GM18951 (cell line): ENCODE data around the gene EFNA4.

ENCODE experiments used
- POLR2A ChIP-seq: IDR thresholded peaks from 4 replicates; pipeline ENCODE4 v1.6.1; 2011; ENCODE audit warnings: mild to moderate bottlenecking; ENCODE audit not compliant: insufficient read length, insufficient read depth; ENCODE audit errors: extremely low read depth
- in situ Hi-C: fragments of 300-500 bp; cut with MboI; formaldehyde crosslinking; loops from one replicate; pipeline ENCODE4 v1.12.0; 2022; ENCODE audit warnings: low sequenced_read_pairs, mixed read lengths, inconsistent platforms; ENCODE audit not compliant: unreplicated experiment

The EFNA4 gene

GRCh38 chr1:155023627-155024026 is 39.9 kb upstream of the EFNA4 start:
- in situ Hi-C loops: no loop called here
- no peak for TF ChIP-seq POLR2A

- TF ChIP-seq POLR2A: no peak
- in situ Hi-C loops: no loop called here
Measured at GRCh38 chr1:155024315-155024714, 39.2 kb upstream of the EFNA4 start.

- in situ Hi-C loops: no loop called here
- no peak for TF ChIP-seq POLR2A
Measured at GRCh38 chr1:155026154-155026553, 37.4 kb upstream of the EFNA4 start.

- in situ Hi-C loops: no loop called here
- TF ChIP-seq POLR2A: no peak
Measured at GRCh38 chr1:155026588-155026987, 37.0 kb upstream of the EFNA4 start.

- in situ Hi-C loops: no loop called here
Measured at GRCh38 chr1:155029513-155030242, 33.9 kb upstream of the EFNA4 start.

GRCh38 chr1:155030243-155030795 is 33.2 kb upstream of the EFNA4 start:
- in situ Hi-C loops: no loop called here

More at GRCh38 chr1:155029513-155030242, 33.9 kb upstream of the EFNA4 start:
- TF ChIP-seq POLR2A: no peak

GRCh38 chr1:155030899-155031298 is 32.6 kb upstream of the EFNA4 start:
- no peak for TF ChIP-seq POLR2A
- in situ Hi-C loops: no loop called here

More at GRCh38 chr1:155030243-155030795, 33.2 kb upstream of the EFNA4 start:
- no peak for TF ChIP-seq POLR2A

GRCh38 chr1:155032886-155033285 is 30.7 kb upstream of the EFNA4 start:
- in situ Hi-C loops: no loop called here
- TF ChIP-seq POLR2A: no peak

GRCh38 chr1:155033524-155033923 is 30.0 kb upstream of the EFNA4 start, which contains the start of the genes DCST1 and DCST2:
Gene DCST1 (plus strand): TSS chr1:155033824. CDS start chr1:155034037, 213 bp downstream.
Gene DCST2 (minus strand): TSS chr1:155033781. CDS start chr1:155033701, 80 bp downstream.
- TF ChIP-seq POLR2A: no peak
- in situ Hi-C loops: no loop called here

- in situ Hi-C loops: no loop called here
- no peak for TF ChIP-seq POLR2A
Measured at GRCh38 chr1:155034318-155035208, 29.0 kb upstream of the EFNA4 start.

- in situ Hi-C loops: no loop called here
- no peak for TF ChIP-seq POLR2A
Measured at GRCh38 chr1:155035936-155036335, 27.6 kb upstream of the EFNA4 start.

- no peak for TF ChIP-seq POLR2A
- in situ Hi-C loops: no loop called here
Measured at GRCh38 chr1:155037043-155037442, 26.5 kb upstream of the EFNA4 start.

GRCh38 chr1:155037851-155038441 is 25.6 kb upstream of the EFNA4 start:
- in situ Hi-C loops: no loop called here
- TF ChIP-seq POLR2A: no peak
